GM23248 (cell line): ENCODE data around the gene PADI3. TPM values are rescaled to one million over a fixed set of nuclear protein-coding genes. Genes with fewer than 3 reads are reported as not detected.

Experiments
- DNase-seq: peaks from one replicate; pipeline ENCODE4 v3.0.0-alpha.2; 2015
- H2AFZ ChIP-seq: fragments of 200-600 bp; sonication (generic); 2 replicates; pipeline ENCODE4 v1.6.1; 2016; ENCODE audit warnings: antibody characterized with exemption
- H3F3A ChIP-seq: fragments of 200-600 bp; sonication (generic); 2 replicates; pipeline ENCODE4 v1.6.1; 2016; ENCODE audit warnings: mild to moderate bottlenecking, antibody characterized with exemption, mixed run types; ENCODE audit not compliant: insufficient read depth
- H3K27ac ChIP-seq: fragments of 200-600 bp; sonication (generic); 2 replicates; pipeline ENCODE4 v1.5.1; 2016; ENCODE audit warnings: mild to moderate bottlenecking
- H3K27me3 ChIP-seq: fragments of 200-600 bp; sonication (generic); replicated peaks from 2 replicates; pipeline ENCODE4 v1.6.1; 2016; ENCODE audit warnings: mild to moderate bottlenecking; ENCODE audit not compliant: insufficient read depth
- H3K36me3 ChIP-seq: fragments of 200-600 bp; sonication (generic); 2 replicates; pipeline ENCODE4 v1.6.1; 2016; ENCODE audit warnings: low read depth, mild to moderate bottlenecking
- H3K4me1 ChIP-seq: fragments of 200-600 bp; sonication (generic); 2 replicates; pipeline ENCODE4 v1.6.1; 2016; ENCODE audit warnings: mild to moderate bottlenecking; ENCODE audit not compliant: insufficient read depth
- H3K4me2 ChIP-seq: fragments of 200-600 bp; sonication (generic); one replicate; pipeline ENCODE4 v1.6.1; 2016; ENCODE audit warnings: mild to moderate bottlenecking; ENCODE audit not compliant: unreplicated experiment
- H3K4me3 ChIP-seq: fragments of 200-600 bp; sonication (generic); 2 replicates; pipeline ENCODE4 v1.5.1; 2016; ENCODE audit warnings: mild to moderate bottlenecking
- H3K79me2 ChIP-seq: fragments of 200-600 bp; sonication (generic); 2 replicates; pipeline ENCODE4 v1.6.1; 2016; ENCODE audit warnings: mild to moderate bottlenecking; ENCODE audit not compliant: insufficient read depth
- H3K9ac ChIP-seq: fragments of 200-600 bp; sonication (generic); 2 replicates; pipeline ENCODE4 v1.6.1; 2016; ENCODE audit warnings: mild to moderate bottlenecking
- H3K9me2 ChIP-seq: fragments of 200-600 bp; sonication (generic); 2 replicates; pipeline ENCODE4 v1.6.1; 2016; ENCODE audit warnings: mixed run types, mild to moderate bottlenecking, moderate library complexity; ENCODE audit not compliant: insufficient read depth
- H3K9me3 ChIP-seq: fragments of 200-600 bp; sonication (generic); one replicate; pipeline ENCODE4 v1.6.1; 2017; ENCODE audit warnings: low read depth
- H4K20me1 ChIP-seq: fragments of 200-600 bp; sonication (generic); 2 replicates; pipeline ENCODE4 v1.6.0; 2016; ENCODE audit not compliant: insufficient read depth
- EZH2 ChIP-seq: fragments of 200-600 bp; sonication (generic); IDR thresholded peaks from 2 replicates; pipeline ENCODE4 v1.6.1; 2018; ENCODE audit warnings: antibody characterized with exemption, mild to moderate bottlenecking; ENCODE audit not compliant: insufficient read depth, poor library complexity, severe bottlenecking
- EZH2phosphoT487 ChIP-seq: fragments of 200-600 bp; sonication (generic); IDR thresholded peaks from 2 replicates; pipeline ENCODE4 v1.6.1; 2018; ENCODE audit warnings: antibody characterized with exemption, moderate library complexity, mild to moderate bottlenecking, low read depth; ENCODE audit not compliant: insufficient read depth
- WGBS, 2 experiments: methylation state at CpG; one replicate each; pipeline ENCODE4 v1.1.6; 2015 to 2017; ENCODE audit warnings: low lambda C conversion rate in 2 of 2, low coverage in 1 of 2; ENCODE audit errors: missing lambda C conversion rate in 2 of 2; 5-methylcytosine and 5-hydroxymethylcytosine counted together
- in situ Hi-C: fragments of 300-500 bp; cut with MboI; formaldehyde crosslinking; loops from 2 replicates; pipeline ENCODE4 v1.15.0; 2020
- polyA plus RNA-seq: library from polyadenylated mRNA; unstranded; fragments of >200 nt; fragmentation: Nextera tagmentation; extraction: Ambion mirVana; gene quantifications from 2 replicates; pipeline ENCODE4 v1.2.1, GENCODE V29; 2016
- total RNA-seq: library from RNA; depleted of rRNA; stranded (reverse); fragments of >200 nt; shearing (Covaris generic); gene quantifications from 2 replicates; pipeline ENCODE4 v1.2.3, GENCODE V29; 2014

PADI3 gene
- total and polyA plus RNA-seq, 2 experiments from 2014 or later: not detected

- no peak for TF ChIP-seq EZH2
- TF ChIP-seq EZH2phosphoT487: no peak
- Histone ChIP-seq H4K20me1 (no peaks in the 10 kb centered on the region), H3K9ac (no peak overlapping the region), H3K4me3 (no peak overlapping the region), H2AFZ (no peak overlapping the region), H3K79me2 (no peaks in the 10 kb centered on the region), H3K27ac (no peak overlapping the region), H3K4me2 (no peak overlapping the region), H3K36me3 (no peaks in the 10 kb centered on the region), H3K9me3 (no peaks in the 10 kb centered on the region), H3K4me1 (no peaks in the 10 kb centered on the region), H3K27me3 (peaks cover 21% of the 10 kb centered on the region), H3K9me2 (no peaks in the 10 kb centered on the region), H3F3A (no peaks in the 10 kb centered on the region)
- 74 to 82% methylated on average over 7 to 8 of the region's 8 CpGs for WGBS, 2 experiments
- no peak for DNase-seq
- in situ Hi-C loops: no loop called here
Observed at GRCh38 chr1:17277511-17278159, 28.7 kb downstream of the PADI3 start.

- H3K9ac ChIP-seq: no peak overlapping the region
- H2AFZ ChIP-seq: no peak overlapping the region
- H3F3A ChIP-seq: no peaks in the 10 kb centered on the region
- H3K4me2 ChIP-seq: no peak overlapping the region
- no peak overlapping the region for H3K4me3 ChIP-seq
- H3K27ac ChIP-seq: no peak overlapping the region
- H3K79me2 ChIP-seq: no peaks in the 10 kb centered on the region
- WGBS, 2 experiments: 72 to 74% methylated on average over 14 of the region's 14 CpGs
- H3K9me2 ChIP-seq: no peaks in the 10 kb centered on the region
- no peaks in the 10 kb centered on the region for H4K20me1 ChIP-seq
- H3K27me3 ChIP-seq: peaks cover 36% of the 10 kb centered on the region
- in situ Hi-C loops: no loop called here
- TF ChIP-seq EZH2phosphoT487: no peak
- TF ChIP-seq EZH2: no peak
- no peaks in the 10 kb centered on the region for H3K4me1 ChIP-seq
- no peaks in the 10 kb centered on the region for H3K9me3 ChIP-seq
- H3K36me3 ChIP-seq: no peaks in the 10 kb centered on the region
- no peak for DNase-seq
Observed at GRCh38 chr1:17278996-17279830, 30.3 kb downstream of the PADI3 start.

GRCh38 chr1:17280436-17280835 is 31.5 kb downstream of the PADI3 start:
- Histone ChIP-seq H3K79me2 (no peaks in the 10 kb centered on the region), H3K9me2 (no peaks in the 10 kb centered on the region), H3K4me1 (no peaks in the 10 kb centered on the region), H3K9me3 (no peaks in the 10 kb centered on the region), H3K27ac (no peak overlapping the region), H3F3A (no peaks in the 10 kb centered on the region), H3K4me3 (no peak overlapping the region), H2AFZ (no peak overlapping the region), H4K20me1 (no peaks in the 10 kb centered on the region), H3K9ac (no peak overlapping the region), H3K4me2 (no peak overlapping the region), H3K36me3 (no peaks in the 10 kb centered on the region), H3K27me3 (peaks cover 37% of the 10 kb centered on the region)
- DNase-seq: no peak
- TF ChIP-seq EZH2 (no peak), EZH2phosphoT487 (no peak)
- in situ Hi-C loops: no loop called here
- WGBS, 2 experiments: 76 to 86% methylated on average over 7 of the region's 7 CpGs

- Histone ChIP-seq H3K27ac (no peak overlapping the region), H4K20me1 (no peaks in the 10 kb centered on the region), H2AFZ (no peak overlapping the region), H3F3A (no peaks in the 10 kb centered on the region), H3K9me2 (no peaks in the 10 kb centered on the region), H3K4me2 (no peak overlapping the region), H3K27me3 (peaks cover 37% of the 10 kb centered on the region), H3K9me3 (no peaks in the 10 kb centered on the region), H3K36me3 (no peaks in the 10 kb centered on the region), H3K4me1 (no peaks in the 10 kb centered on the region), H3K4me3 (no peak overlapping the region), H3K9ac (no peak overlapping the region), H3K79me2 (no peaks in the 10 kb centered on the region)
- DNase-seq: no peak
- in situ Hi-C loops: no loop called here
- 83 to 90% methylated on average over 2 of the region's 2 CpGs for WGBS, 2 experiments
- TF ChIP-seq EZH2: no peak
- no peak for TF ChIP-seq EZH2phosphoT487
Observed at GRCh38 chr1:17280894-17281293, 32.0 kb downstream of the PADI3 start.
